MCF 10A (cell line): Measurements from ENCODE around the gene LDLRAD4. TPM values are rescaled to one million over a fixed set of nuclear protein-coding genes. Genes with fewer than 3 reads are reported as not detected.
"Not testable (repeated sequence)": the region's sequence is repeated elsewhere in the genome, so short reads cannot be mapped to it uniquely, and the experiment has no call there.

Experiments
- BruUV-seq: library from RNA; stranded (reverse); fragments of 400-500 nt; replicated peaks from 2 replicates; lab custom pipeline; 2021; lab: Mats Ljungman, UMichigan
- CTCF ChIA-PET: fragments of 300-600 bp; sonication (Branson Sonifier 250); formaldehyde crosslinking; extraction: SDS; loops from one replicate; lab custom pipeline; 2021; ENCODE audit warnings: antibody characterized with exemption, inconsistent platforms; lab: Yijun Ruan, JAX
- POLR2A ChIA-PET: fragments of 300-600, 350-650 bp; sonication (Branson Sonifier 250); formaldehyde crosslinking; extraction: SDS; loops from one replicate; lab custom pipeline; 2020; ENCODE audit warnings: antibody characterized with exemption, inconsistent platforms; lab: Yijun Ruan, JAX
- DNase-seq: peaks from one replicate; pipeline ENCODE4 v3.0.0-alpha.2; 2018; ENCODE audit not compliant: unreplicated experiment
- H3K27ac Mint-ChIP-seq: one replicate; pipeline ENCODE4 v1.8.0; 2022; ENCODE audit warnings: mild to moderate bottlenecking, low read depth, mixed read lengths; ENCODE audit not compliant: unreplicated experiment
- H3K27me3 Mint-ChIP-seq: one replicate; pipeline ENCODE4 v1.8.0; 2022; ENCODE audit warnings: mixed read lengths; ENCODE audit not compliant: insufficient read depth, unreplicated experiment
- H3K36me3 Mint-ChIP-seq: one replicate; pipeline ENCODE4 v1.8.0; 2022; ENCODE audit warnings: mild to moderate bottlenecking, moderate library complexity, mixed read lengths; ENCODE audit not compliant: insufficient read depth, unreplicated experiment
- H3K4me1 Mint-ChIP-seq: one replicate; pipeline ENCODE4 v1.8.0; 2022; ENCODE audit warnings: mixed read lengths; ENCODE audit not compliant: insufficient read depth, unreplicated experiment
- H3K4me3 Mint-ChIP-seq: one replicate; pipeline ENCODE4 v1.8.0; 2022; ENCODE audit warnings: mild to moderate bottlenecking, moderate library complexity, mixed read lengths; ENCODE audit not compliant: unreplicated experiment
- H3K9me3 Mint-ChIP-seq: one replicate; pipeline ENCODE4 v1.8.0; 2022; ENCODE audit warnings: mixed read lengths; ENCODE audit not compliant: unreplicated experiment
- CTCF ChIP-seq: fragments of 200-600 bp; IDR thresholded peaks from one replicate; pipeline ENCODE4 v1.8.0; 2022; ENCODE audit warnings: antibody characterized with exemption, mild to moderate bottlenecking; ENCODE audit not compliant: unreplicated experiment
- intact Hi-C: fragments of 100-400 bp; cut with micrococcal nuclease; formaldehyde crosslinking; loops from 2 replicates; pipeline ENCODE4 v1.14.1; 2022
- total RNA-seq: library from RNA; stranded (reverse); gene quantifications from 2 replicates; pipeline ENCODE4 v1.2.3, GENCODE V29; 2022

Gene LDLRAD4
- total RNA-seq, 1 experiment from 2014 or later: not detected

GRCh38 chr18:13604786-13605185 is 386.2 kb downstream of the LDLRAD4 start:
- intact Hi-C loops: no loop called here
- no peak for DNase-seq
- no peak overlapping the region for H3K4me3 Mint-ChIP-seq
- no peaks in the 10 kb centered on the region for H3K27me3 Mint-ChIP-seq
- H3K27ac Mint-ChIP-seq: no peak overlapping the region
- TF ChIP-seq CTCF: no peak
- ChIA-PET CTCF (interaction anchor here (1.1 kb wide), 1 partner anchor 47 kb away, joined by 4 read pairs; no protein-coding TSS in a partner anchor), POLR2A (interaction anchor here (0.6 kb wide), 1 partner anchor 9 kb away, joined by 6 read pairs; no protein-coding TSS in a partner anchor)
- BruUV-seq: no TSS peak
- H3K36me3 Mint-ChIP-seq: no peaks in the 10 kb centered on the region
- no peaks in the 10 kb centered on the region for H3K9me3 Mint-ChIP-seq
- no peaks in the 10 kb centered on the region for H3K4me1 Mint-ChIP-seq

- Mint-ChIP-seq H3K4me1 (no peaks in the 10 kb centered on the region), H3K27ac (no peak overlapping the region), H3K4me3 (no peak overlapping the region), H3K9me3 (no peaks in the 10 kb centered on the region), H3K36me3 (no peaks in the 10 kb centered on the region), H3K27me3 (no peaks in the 10 kb centered on the region)
- POLR2A ChIA-PET: no interaction called here
- no peak for TF ChIP-seq CTCF
- CTCF ChIA-PET: no interaction called here
- intact Hi-C loops: no loop called here
- DNase-seq: no peak
- no TSS peak for BruUV-seq
Observed at GRCh38 chr18:13605477-13605876, 386.9 kb downstream of the LDLRAD4 start.

GRCh38 chr18:13605901-13606300 is 387.3 kb downstream of the LDLRAD4 start:
- Mint-ChIP-seq H3K27ac (no peak overlapping the region), H3K4me1 (no peaks in the 10 kb centered on the region), H3K9me3 (no peaks in the 10 kb centered on the region), H3K4me3 (no peak overlapping the region), H3K27me3 (no peaks in the 10 kb centered on the region), H3K36me3 (no peaks in the 10 kb centered on the region)
- ChIA-PET POLR2A (interaction anchor here (0.6 kb wide), 1 partner anchor 429 kb away, joined by 3 read pairs; no protein-coding TSS in a partner anchor), CTCF (no interaction called here)
- intact Hi-C loops: no loop called here
- no peak for DNase-seq
- BruUV-seq: no TSS peak
- no peak for TF ChIP-seq CTCF

- Mint-ChIP-seq H3K4me3 (no peak overlapping the region), H3K4me1 (peaks cover 5% of the 10 kb centered on the region), H3K27ac (no peak overlapping the region), H3K9me3 (no peaks in the 10 kb centered on the region), H3K27me3 (peaks cover 8% of the 10 kb centered on the region), H3K36me3 (no peaks in the 10 kb centered on the region)
- no peak for TF ChIP-seq CTCF
- ChIA-PET CTCF (no interaction called here), POLR2A (interaction anchor here (0.6 kb wide), 1 partner anchor 430 kb away, joined by 3 read pairs; no protein-coding TSS in a partner anchor)
- DNase-seq: no peak
- BruUV-seq: no TSS peak
- intact Hi-C loops: no loop called here
Observed at GRCh38 chr18:13606604-13607254, 388.2 kb downstream of the LDLRAD4 start.

- H3K36me3 Mint-ChIP-seq, H3K9me3 Mint-ChIP-seq, DNase-seq, H3K4me3 Mint-ChIP-seq, POLR2A ChIA-PET, BruUV-seq, H3K4me1 Mint-ChIP-seq, intact Hi-C loops, H3K27ac Mint-ChIP-seq: not testable (repeated sequence)
- H3K27me3 Mint-ChIP-seq: peaks cover 21% of the 10 kb centered on the region
- CTCF ChIA-PET: interaction anchor here (0.6 kb wide), 1 partner anchor 311 kb away, joined by 3 read pairs; no protein-coding TSS in a partner anchor
Observed at GRCh38 chr18:13608024-13608562, 389.5 kb downstream of the LDLRAD4 start.
